ENCODE results near the gene MAB21L2.
A peak's percentile ranks its signal among the peaks of the same experiment; 100 is the strongest.

The MAB21L2 gene

GRCh38 chr4:150580306-150580705, 1.6 kb upstream of the MAB21L2 start:
- no peak overlapping the region for H3K14ac ChIP-seq (ENCODE audit: low read length)
- no peak overlapping the region for H3K4ac ChIP-seq (ENCODE audit: low read depth, low read length)
- DNase-seq: no peak
- no CpG with 5 or more reads among the region's 9 CpGs for WGBS (ENCODE audit: extremely low coverage, insufficient coverage, insufficient read length)
- no peak overlapping the region for H4K91ac ChIP-seq (ENCODE audit: low read depth, low read length)
- no peak overlapping the region for H2BK5ac ChIP-seq (ENCODE audit: low read depth, low read length, poor library complexity)
- H3K79me2 ChIP-seq (ENCODE audit: control insufficient read depth, insufficient read depth, low read length, poor library complexity): no peaks in the 10 kb centered on the region
- H2AFZ ChIP-seq (ENCODE audit: insufficient read depth, low read length, poor library complexity): no peak overlapping the region
- H3K9me3 ChIP-seq (ENCODE audit: insufficient read depth, low read depth, low read length): no peaks in the 10 kb centered on the region
- H2BK12ac ChIP-seq (ENCODE audit: low read length): no peak overlapping the region
- H3K4me1 ChIP-seq (ENCODE audit: control insufficient read depth in 1 of 2, insufficient read depth in 2 of 2, low read length in 2 of 2): peaks cover 8 to 17% of the 10 kb centered on the region in 2 experiments
- no peaks in the 10 kb centered on the region for H3K79me1 ChIP-seq (ENCODE audit: low read length)
- H3K9ac ChIP-seq (ENCODE audit: low read length): no peak overlapping the region
- H2BK120ac ChIP-seq (ENCODE audit: insufficient read depth, low read length, poor library complexity): no peak overlapping the region
- H3K27ac ChIP-seq (ENCODE audit: low read depth, low read length): no peak overlapping the region
- no peak overlapping the region for H3K18ac ChIP-seq (ENCODE audit: low read length)
- no peak overlapping the region for H4K12ac ChIP-seq (ENCODE audit: low read depth, low read length)
- peaks cover 19% of the 10 kb centered on the region for H3K27me3 ChIP-seq (ENCODE audit: insufficient read depth, low read length)
- no peak overlapping the region for H3K23ac ChIP-seq (ENCODE audit: low read length)
- no peak overlapping the region for H3K4me3 ChIP-seq (ENCODE audit: low read depth, low read length)
- peak overlapping the region; percentile 89 for H3K4me2 ChIP-seq (ENCODE audit: low read length)
- H2AK5ac ChIP-seq (ENCODE audit: low read length): no peak overlapping the region
- H3K36me3 ChIP-seq (ENCODE audit: control insufficient read depth in 1 of 2, insufficient read depth in 2 of 2, low read length in 2 of 2): no peaks in the 10 kb centered on the region
- H4K8ac ChIP-seq (ENCODE audit: low read depth, low read length): no peak overlapping the region

- WGBS (ENCODE audit: extremely low coverage, insufficient coverage, insufficient read length): no CpG with 5 or more reads among the region's 7 CpGs
- no peaks in the 10 kb centered on the region for H3K79me2 ChIP-seq (ENCODE audit: control insufficient read depth, insufficient read depth, low read length, poor library complexity)
- no peak overlapping the region for H4K91ac ChIP-seq (ENCODE audit: low read depth, low read length)
- peak overlapping the region; percentile 67 for H3K4me2 ChIP-seq (ENCODE audit: low read length)
- H3K4me1 ChIP-seq (ENCODE audit: control insufficient read depth in 1 of 2, insufficient read depth in 2 of 2, low read length in 2 of 2): peaks cover 8 to 17% of the 10 kb centered on the region in 2 experiments
- no peak overlapping the region for H3K14ac ChIP-seq (ENCODE audit: low read length)
- H2BK5ac ChIP-seq (ENCODE audit: low read depth, low read length, poor library complexity): no peak overlapping the region
- no peaks in the 10 kb centered on the region for H3K9me3 ChIP-seq (ENCODE audit: insufficient read depth, low read depth, low read length)
- no peak overlapping the region for H3K4me3 ChIP-seq (ENCODE audit: low read depth, low read length)
- no peak overlapping the region for H3K23ac ChIP-seq (ENCODE audit: low read length)
- H4K12ac ChIP-seq (ENCODE audit: low read depth, low read length): no peak overlapping the region
- no peak overlapping the region for H3K9ac ChIP-seq (ENCODE audit: low read length)
- H3K4ac ChIP-seq (ENCODE audit: low read depth, low read length): no peak overlapping the region
- no peak for DNase-seq
- no peak overlapping the region for H2AK5ac ChIP-seq (ENCODE audit: low read length)
- no peak overlapping the region for H2BK120ac ChIP-seq (ENCODE audit: insufficient read depth, low read length, poor library complexity)
- H2AFZ ChIP-seq (ENCODE audit: insufficient read depth, low read length, poor library complexity): no peak overlapping the region
- no peak overlapping the region for H3K27ac ChIP-seq (ENCODE audit: low read depth, low read length)
- H3K18ac ChIP-seq (ENCODE audit: low read length): no peak overlapping the region
- H3K27me3 ChIP-seq (ENCODE audit: insufficient read depth, low read length): peaks cover 19% of the 10 kb centered on the region
- no peaks in the 10 kb centered on the region for H3K36me3 ChIP-seq (ENCODE audit: control insufficient read depth in 1 of 2, insufficient read depth in 2 of 2, low read length in 2 of 2)
- H2BK12ac ChIP-seq (ENCODE audit: low read length): no peak overlapping the region
- H3K79me1 ChIP-seq (ENCODE audit: low read length): no peaks in the 10 kb centered on the region
- H4K8ac ChIP-seq (ENCODE audit: low read depth, low read length): no peak overlapping the region
Measured at GRCh38 chr4:150581056-150581605, 820 bp upstream of the MAB21L2 start.

- H3K36me3 ChIP-seq (ENCODE audit: control insufficient read depth in 1 of 2, insufficient read depth in 2 of 2, low read length in 2 of 2): no peaks in the 10 kb centered on the region
- no peak overlapping the region for H2BK12ac ChIP-seq (ENCODE audit: low read length)
- H4K8ac ChIP-seq (ENCODE audit: low read depth, low read length): no peak overlapping the region
- no peak overlapping the region for H4K91ac ChIP-seq (ENCODE audit: low read depth, low read length)
- H3K4me1 ChIP-seq (ENCODE audit: control insufficient read depth in 1 of 2, insufficient read depth in 2 of 2, low read length in 2 of 2): peaks cover 8 to 17% of the 10 kb centered on the region in 2 experiments
- H3K9ac ChIP-seq (ENCODE audit: low read length): no peak overlapping the region
- no peak overlapping the region for H3K27ac ChIP-seq (ENCODE audit: low read depth, low read length)
- peaks cover 19% of the 10 kb centered on the region for H3K27me3 ChIP-seq (ENCODE audit: insufficient read depth, low read length)
- DNase-seq: no peak
- no peak overlapping the region for H3K18ac ChIP-seq (ENCODE audit: low read length)
- H3K79me2 ChIP-seq (ENCODE audit: control insufficient read depth, insufficient read depth, low read length, poor library complexity): no peaks in the 10 kb centered on the region
- no peak overlapping the region for H2BK5ac ChIP-seq (ENCODE audit: low read depth, low read length, poor library complexity)
- H2BK120ac ChIP-seq (ENCODE audit: insufficient read depth, low read length, poor library complexity): no peak overlapping the region
- H3K23ac ChIP-seq (ENCODE audit: low read length): no peak overlapping the region
- no peak overlapping the region for H2AFZ ChIP-seq (ENCODE audit: insufficient read depth, low read length, poor library complexity)
- H3K4me2 ChIP-seq (ENCODE audit: low read length): peak overlapping the region; percentile 67
- no peak overlapping the region for H3K14ac ChIP-seq (ENCODE audit: low read length)
- H3K79me1 ChIP-seq (ENCODE audit: low read length): no peaks in the 10 kb centered on the region
- H3K4me3 ChIP-seq (ENCODE audit: low read depth, low read length): no peak overlapping the region
- no peak overlapping the region for H3K4ac ChIP-seq (ENCODE audit: low read depth, low read length)
- no CpG with 5 or more reads among the region's 13 CpGs for WGBS (ENCODE audit: extremely low coverage, insufficient coverage, insufficient read length)
- no peak overlapping the region for H4K12ac ChIP-seq (ENCODE audit: low read depth, low read length)
- no peak overlapping the region for H2AK5ac ChIP-seq (ENCODE audit: low read length)
- no peaks in the 10 kb centered on the region for H3K9me3 ChIP-seq (ENCODE audit: insufficient read depth, low read depth, low read length)
Measured at GRCh38 chr4:150581641-150582051, 305 bp upstream of the MAB21L2 start.

GRCh38 chr4:150582873-150583286, 929 bp downstream of the MAB21L2 start:
- Histone ChIP-seq H3K27me3 (ENCODE audit: insufficient read depth, low read length) (peaks cover 19% of the 10 kb centered on the region), H2BK12ac (ENCODE audit: low read length) (no peak overlapping the region), H3K79me2 (ENCODE audit: control insufficient read depth, insufficient read depth, low read length, poor library complexity) (no peaks in the 10 kb centered on the region), H3K14ac (ENCODE audit: low read length) (no peak overlapping the region), H3K9me3 (ENCODE audit: insufficient read depth, low read depth, low read length) (no peaks in the 10 kb centered on the region), H4K12ac (ENCODE audit: low read depth, low read length) (no peak overlapping the region), H3K36me3 (ENCODE audit: control insufficient read depth in 1 of 2, insufficient read depth in 2 of 2, low read length in 2 of 2) (no peaks in the 10 kb centered on the region), H3K4me2 (ENCODE audit: low read length) (peak overlapping the region; percentile 82), H2BK5ac (ENCODE audit: low read depth, low read length, poor library complexity) (no peak overlapping the region), H2AK5ac (ENCODE audit: low read length) (no peak overlapping the region), H3K4me3 (ENCODE audit: low read depth, low read length) (peak overlapping the region; percentile 52), H3K79me1 (ENCODE audit: low read length) (no peaks in the 10 kb centered on the region), H4K8ac (ENCODE audit: low read depth, low read length) (no peak overlapping the region), H2AFZ (ENCODE audit: insufficient read depth, low read length, poor library complexity) (no peak overlapping the region), H3K23ac (ENCODE audit: low read length) (no peak overlapping the region), H3K9ac (ENCODE audit: low read length) (no peak overlapping the region), H3K4me1 (ENCODE audit: control insufficient read depth in 1 of 2, insufficient read depth in 2 of 2, low read length in 2 of 2) (peaks cover 8 to 17% of the 10 kb centered on the region in 2 experiments), H3K18ac (ENCODE audit: low read length) (no peak overlapping the region), H3K27ac (ENCODE audit: low read depth, low read length) (no peak overlapping the region), H4K91ac (ENCODE audit: low read depth, low read length) (no peak overlapping the region), H3K4ac (ENCODE audit: low read depth, low read length) (no peak overlapping the region), H2BK120ac (ENCODE audit: insufficient read depth, low read length, poor library complexity) (no peak overlapping the region)
- WGBS (ENCODE audit: extremely low coverage, insufficient coverage, insufficient read length): no CpG with 5 or more reads among the region's 32 CpGs
- DNase-seq: no peak
